Subcutaneous abdominal adipose tissue (tissue), 5 donors: ENCODE results near the gene STARD9.
"Not testable (repeated sequence)": the region's sequence is repeated elsewhere in the genome, so short reads cannot be mapped to it uniquely, and the experiment has no call there.

Experiments
- H3K27ac ChIP-seq: one replicate; pipeline ENCODE4 v1.7.0; 2013; ENCODE audit warnings: low read depth, mild to moderate bottlenecking, inconsistent platforms, low read length, moderate library complexity
- H3K27me3 ChIP-seq, 5 donors: one replicate each; pipeline ENCODE4 v1.7.0; 2013; ENCODE audit warnings: low read length in 5 of 5, inconsistent platforms in 1 of 5; ENCODE audit not compliant: control insufficient read depth in 5 of 5, insufficient read depth in 4 of 5
- H3K36me3 ChIP-seq, 5 donors: one replicate each; pipeline ENCODE4 v1.7.0; 2013; ENCODE audit warnings: low read length in 5 of 5; ENCODE audit not compliant: control insufficient read depth in 5 of 5, insufficient read depth in 5 of 5
- H3K4me1 ChIP-seq, 5 donors: one replicate each; pipeline ENCODE4 v1.7.0; 2013; ENCODE audit warnings: low read length in 5 of 5, mild to moderate bottlenecking in 3 of 5, moderate library complexity in 1 of 5; ENCODE audit not compliant: control insufficient read depth in 5 of 5, insufficient read depth in 5 of 5
- H3K4me3 ChIP-seq, 5 donors: one replicate each; pipeline ENCODE4 v1.7.0; 2013; ENCODE audit warnings: low read length in 5 of 5, low read depth in 1 of 5
- H3K9ac ChIP-seq, 5 donors: one replicate each; pipeline ENCODE4 v1.7.0; 2013; ENCODE audit warnings: low read length in 5 of 5, mild to moderate bottlenecking in 4 of 5, moderate library complexity in 3 of 5
- H3K9me3 ChIP-seq, 5 donors: one replicate each; pipeline ENCODE4 v1.7.0; 2013; ENCODE audit warnings: low read length in 5 of 5; ENCODE audit not compliant: control insufficient read depth in 5 of 5
- donor health status: healthy.
- donor health status: healthy.
- donor health status: healthy.
- donor health status: healthy.
- donor health status: healthy.

The STARD9 gene

DNA sequence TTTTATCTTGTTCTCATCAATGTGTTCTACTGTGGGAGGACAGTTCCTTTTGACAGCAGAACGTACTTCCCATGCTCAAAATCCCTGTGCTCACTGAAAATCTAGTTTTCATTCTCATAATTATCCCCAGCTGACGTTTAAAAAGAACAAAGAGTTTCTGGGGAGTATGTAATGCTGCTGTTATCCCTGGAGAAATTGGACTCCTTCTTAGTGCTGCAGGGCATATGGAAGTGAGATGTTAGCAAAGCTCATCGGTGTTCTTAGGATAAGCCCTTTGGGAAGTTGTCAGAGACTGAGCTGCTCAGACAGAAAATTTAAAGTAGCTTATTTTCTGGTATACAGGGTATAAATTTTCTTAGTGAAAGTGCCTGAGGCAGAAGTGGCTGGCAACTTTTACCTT, 95.0 kb downstream of the STARD9 start:
- Histone ChIP-seq H3K9ac (no peak overlapping the region), H3K4me1 (no peaks in the 10 kb centered on the region), H3K27me3 (no peaks in the 10 kb centered on the region), H3K27ac (no peak overlapping the region), H3K4me3 (no peak overlapping the region), H3K9me3 (no peaks in the 10 kb centered on the region), H3K36me3 (peaks cover 28 to 74% (median 53%) of the 10 kb centered on the region in 5 donors)

DNA sequence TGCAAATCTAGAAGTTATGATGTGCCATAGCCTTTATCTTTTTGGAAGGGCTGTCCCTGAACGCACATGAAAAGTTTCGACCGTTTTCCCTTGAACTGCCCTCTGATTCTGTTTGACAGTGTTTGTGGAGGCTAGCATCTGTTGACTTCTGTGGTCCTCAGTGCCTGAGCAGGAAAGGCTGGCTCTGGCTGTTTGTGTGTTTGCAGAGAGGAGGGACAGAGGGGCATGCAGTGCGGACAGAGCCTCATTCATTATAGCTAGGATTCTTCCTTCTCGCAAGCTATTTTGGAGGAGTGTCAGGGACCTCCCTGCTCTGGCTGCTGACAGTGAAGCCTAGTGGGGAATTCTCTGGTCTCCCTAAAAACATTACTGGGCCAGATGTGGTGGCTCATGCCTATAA, 97.0 kb downstream of the STARD9 start:
- Histone ChIP-seq H3K4me3 (no peak overlapping the region), H3K4me1 (no peaks in the 10 kb centered on the region), H3K36me3 (peaks cover 26 to 76% (median 64%) of the 10 kb centered on the region in 5 donors), H3K27me3 (no peaks in the 10 kb centered on the region), H3K9ac (no peak overlapping the region), H3K27ac (no peak overlapping the region), H3K9me3 (no peaks in the 10 kb centered on the region)

DNA sequence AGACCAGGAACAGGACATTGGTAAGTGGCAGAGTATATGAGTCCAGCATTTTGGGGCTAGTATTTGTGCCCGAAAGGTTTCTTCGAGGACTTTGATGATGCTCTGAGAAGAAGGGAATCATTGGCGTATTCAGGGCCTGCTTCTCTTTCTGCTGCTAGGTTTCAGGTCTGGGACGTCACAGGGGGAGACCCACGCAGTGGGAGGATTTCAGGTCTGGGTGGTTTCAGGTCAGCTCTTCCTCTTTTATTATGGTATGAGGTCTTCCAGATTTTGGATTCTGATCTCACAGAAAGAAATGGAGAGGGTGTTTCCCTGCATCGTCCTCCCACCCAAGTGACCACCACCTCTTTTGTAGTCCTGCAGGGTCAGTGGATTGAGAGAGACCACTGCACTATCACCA, 99.1 kb downstream of the STARD9 start:
- H3K36me3 ChIP-seq = peaks cover 23 to 83% (median 75%) of the 10 kb centered on the region in 5 donors
- H3K9ac ChIP-seq = no peak overlapping the region
- no peak overlapping the region for H3K27ac ChIP-seq
- peaks cover 0 to 18% (median 9%) of the 10 kb centered on the region in 5 donors for H3K4me1 ChIP-seq
- H3K27me3 ChIP-seq = no peaks in the 10 kb centered on the region
- H3K4me3 ChIP-seq = no peak overlapping the region
- H3K9me3 ChIP-seq = no peaks in the 10 kb centered on the region

DNA sequence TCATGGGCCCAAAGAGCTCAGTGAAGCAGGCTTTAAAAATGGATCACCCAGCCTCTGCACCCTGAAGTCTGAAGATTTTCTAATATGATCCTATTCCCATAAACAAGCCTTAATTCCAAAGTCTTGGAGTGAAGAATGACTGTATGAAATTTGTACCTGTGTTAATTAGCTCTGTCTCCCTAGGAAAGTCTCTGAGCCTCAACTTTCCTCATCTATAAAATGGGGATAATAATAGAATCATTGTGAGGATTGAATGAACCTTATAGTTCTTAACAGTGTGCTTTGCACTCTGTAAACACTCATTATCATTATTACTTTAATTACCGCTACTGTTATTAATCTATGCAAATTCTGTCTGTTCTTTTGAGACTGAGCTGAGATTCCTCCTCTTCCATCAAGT, 99.6 kb downstream of the STARD9 start:
- Histone ChIP-seq H3K4me1 (peaks cover 0 to 18% (median 9%) of the 10 kb centered on the region in 5 donors), H3K4me3 (no peak overlapping the region), H3K9ac (no peak overlapping the region), H3K27me3 (no peaks in the 10 kb centered on the region), H3K36me3 (peaks cover 22 to 88% (median 79%) of the 10 kb centered on the region in 5 donors), H3K9me3 (no peaks in the 10 kb centered on the region), H3K27ac (no peak overlapping the region)

DNA sequence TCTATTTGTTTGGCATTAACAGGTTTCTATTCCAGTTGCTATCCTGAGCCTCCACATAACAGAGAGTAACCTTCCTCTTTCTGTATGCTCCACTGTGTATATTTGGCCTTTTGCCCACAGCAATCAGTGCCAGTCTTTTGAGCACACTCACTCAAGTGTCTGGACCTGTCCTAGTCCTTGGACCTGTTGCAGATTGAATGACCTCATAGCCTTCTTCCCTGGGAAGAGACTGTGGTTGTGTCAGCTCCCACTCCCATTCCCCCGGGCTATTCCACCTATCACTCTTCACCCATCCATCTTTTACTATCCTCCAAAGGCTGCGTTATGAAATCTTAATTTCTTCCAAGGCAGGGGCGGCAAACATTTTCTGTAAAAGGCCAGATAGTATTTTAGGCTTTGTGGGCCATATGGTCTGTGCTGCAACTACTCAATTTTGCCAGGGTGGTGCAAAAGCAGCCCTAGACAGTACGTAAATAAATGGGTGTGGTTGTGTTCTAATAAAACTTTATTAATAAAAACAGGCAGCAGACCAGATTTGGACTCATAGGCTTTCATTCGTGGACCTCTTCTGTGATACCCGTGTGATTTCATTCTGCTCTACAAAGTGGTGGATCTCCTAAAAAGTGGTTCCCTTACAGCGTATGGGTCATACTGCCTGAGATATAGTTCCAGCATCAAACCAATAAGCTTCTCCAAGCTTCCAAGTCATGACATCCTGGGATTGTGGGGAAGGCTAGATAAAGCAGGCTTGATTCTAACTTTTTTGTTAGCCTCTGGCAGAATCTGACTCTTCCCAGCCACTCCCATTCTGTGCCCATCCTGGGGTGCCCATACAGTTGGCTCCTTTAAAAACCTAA, 104.1 kb downstream of the STARD9 start:
- no peak overlapping the region for H3K9ac ChIP-seq
- no peak overlapping the region for H3K4me3 ChIP-seq
- peaks cover 17 to 94% (median 89%) of the 10 kb centered on the region in 5 donors for H3K36me3 ChIP-seq
- no peaks in the 10 kb centered on the region for H3K9me3 ChIP-seq
- H3K27me3 ChIP-seq = no peaks in the 10 kb centered on the region
- no peak overlapping the region for H3K27ac ChIP-seq
- peaks cover 0 to 18% (median 9%) of the 10 kb centered on the region in 5 donors for H3K4me1 ChIP-seq

DNA sequence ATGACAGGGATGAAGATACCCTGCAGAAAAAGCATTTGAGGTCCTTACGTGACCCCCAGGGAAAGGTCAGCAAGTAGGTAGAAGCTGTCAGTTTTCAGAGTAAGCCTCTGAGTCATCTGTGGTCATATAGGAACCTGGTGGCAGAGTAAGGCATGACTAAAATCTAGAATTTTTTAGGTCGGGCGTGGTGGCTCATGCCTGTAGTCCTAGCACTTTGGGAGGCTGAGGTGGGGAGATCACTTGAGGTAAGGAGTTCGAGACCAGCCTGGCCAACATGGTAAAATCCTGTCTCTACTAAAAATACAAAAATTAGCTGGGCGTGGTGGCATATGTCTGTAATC, 104.7 kb downstream of the STARD9 start:
- Histone ChIP-seq H3K36me3 (peaks cover 15 to 94% (median 89%) of the 10 kb centered on the region in 5 donors), H3K4me1 (peaks cover 0 to 18% (median 9%) of the 10 kb centered on the region in 5 donors)
- not testable (repeated sequence) for H3K9me3 ChIP-seq, H3K9ac ChIP-seq, H3K4me3 ChIP-seq, H3K27me3 ChIP-seq, H3K27ac ChIP-seq

DNA sequence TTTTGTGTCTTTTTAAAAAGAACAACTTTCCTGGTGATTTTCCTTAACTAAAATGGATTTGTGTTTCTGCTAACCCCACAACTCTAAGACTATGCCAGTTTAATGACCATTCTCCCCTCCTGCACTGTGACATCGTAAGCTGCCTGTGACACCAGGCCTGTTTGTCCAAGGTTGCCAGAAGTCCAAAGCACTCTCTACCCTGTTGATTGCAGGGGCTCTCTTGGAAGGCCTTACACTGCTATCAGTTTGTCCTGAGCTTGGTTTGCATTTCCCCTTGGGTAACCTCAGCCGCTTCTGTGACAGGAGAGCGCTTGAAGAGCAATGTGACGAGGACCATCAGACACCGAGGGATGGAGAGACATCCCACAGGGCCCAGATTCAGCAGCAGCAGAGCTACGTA, 105.7 kb downstream of the STARD9 start:
- Histone ChIP-seq H3K9me3 (no peaks in the 10 kb centered on the region), H3K9ac (no peak overlapping the region), H3K4me1 (peaks cover 0 to 18% (median 9%) of the 10 kb centered on the region in 5 donors), H3K27ac (no peak overlapping the region), H3K4me3 (no peak overlapping the region), H3K27me3 (no peaks in the 10 kb centered on the region), H3K36me3 (peaks cover 11 to 94% (median 89%) of the 10 kb centered on the region in 5 donors)

DNA sequence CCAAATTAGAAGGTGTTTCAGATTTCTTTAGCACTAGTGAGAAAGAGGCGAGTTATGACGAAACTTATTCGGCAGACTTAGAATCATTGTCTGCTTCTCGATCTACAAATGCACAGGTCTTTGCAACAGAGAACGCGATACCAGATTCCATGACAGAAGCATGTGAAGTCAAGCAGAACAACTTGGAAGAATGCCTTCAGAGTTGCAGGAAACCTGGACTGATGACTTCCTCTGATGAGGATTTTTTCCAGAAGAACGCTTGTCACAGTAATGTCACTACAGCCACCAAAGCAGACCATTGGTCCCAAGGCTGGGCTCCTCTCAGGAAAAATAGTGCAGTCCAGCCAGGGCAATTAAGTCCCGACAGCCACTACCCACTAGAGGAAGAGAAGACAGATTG, 110.9 kb downstream of the STARD9 start:
- Histone ChIP-seq H3K27ac (no peak overlapping the region), H3K36me3 (peaks cover 8 to 97% (median 96%) of the 10 kb centered on the region in 5 donors), H3K4me1 (no peaks in the 10 kb centered on the region), H3K9me3 (no peaks in the 10 kb centered on the region), H3K9ac (no peak overlapping the region), H3K27me3 (no peaks in the 10 kb centered on the region), H3K4me3 (no peak overlapping the region)

DNA sequence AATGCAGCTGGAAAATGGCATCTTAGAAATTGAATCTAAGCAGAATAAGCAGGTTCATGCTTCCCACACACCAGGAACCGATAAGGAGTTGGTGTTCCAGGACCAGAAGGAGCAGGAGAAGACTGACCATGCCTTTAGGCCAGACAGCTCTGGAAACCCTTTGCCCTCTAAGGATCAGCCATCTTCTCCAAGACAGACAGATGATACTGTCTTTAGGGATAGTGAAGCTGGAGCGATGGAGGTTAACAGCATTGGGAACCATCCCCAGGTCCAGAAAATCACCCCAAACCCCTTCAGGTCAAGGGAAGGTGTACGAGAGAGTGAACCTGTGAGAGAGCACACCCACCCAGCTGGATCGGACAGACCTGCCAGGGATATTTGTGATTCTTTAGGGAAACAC, 112.3 kb downstream of the STARD9 start:
- no peak overlapping the region for H3K9ac ChIP-seq
- H3K9me3 ChIP-seq = no peaks in the 10 kb centered on the region
- peaks cover 5 to 97% (median 96%) of the 10 kb centered on the region in 5 donors for H3K36me3 ChIP-seq
- no peaks in the 10 kb centered on the region for H3K27me3 ChIP-seq
- no peak overlapping the region for H3K4me3 ChIP-seq
- no peak overlapping the region for H3K27ac ChIP-seq
- no peaks in the 10 kb centered on the region for H3K4me1 ChIP-seq

DNA sequence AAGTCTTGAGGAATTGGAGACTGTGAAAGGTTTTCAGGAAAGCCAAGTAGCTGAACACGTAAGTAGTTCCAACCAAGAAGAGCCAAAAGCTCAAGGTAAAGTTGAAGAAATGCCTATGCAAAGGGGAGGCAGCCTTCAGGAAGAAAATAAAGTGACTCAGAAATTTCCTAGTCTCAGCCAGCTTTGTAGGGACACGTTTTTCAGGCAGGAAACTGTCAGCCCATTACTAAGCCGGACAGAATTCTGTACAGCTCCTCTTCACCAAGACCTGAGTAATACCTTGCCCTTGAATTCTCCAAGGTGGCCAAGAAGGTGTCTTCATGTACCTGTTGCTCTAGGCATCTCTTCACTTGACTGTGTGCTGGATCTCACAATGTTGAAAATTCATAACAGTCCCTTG, 112.9 kb downstream of the STARD9 start:
- H3K27me3 ChIP-seq = no peaks in the 10 kb centered on the region
- no peak overlapping the region for H3K9ac ChIP-seq
- H3K36me3 ChIP-seq = peaks cover 5 to 98% (median 95%) of the 10 kb centered on the region in 5 donors
- H3K9me3 ChIP-seq = no peaks in the 10 kb centered on the region
- no peak overlapping the region for H3K4me3 ChIP-seq
- H3K4me1 ChIP-seq = no peaks in the 10 kb centered on the region
- no peak overlapping the region for H3K27ac ChIP-seq
